ENCODE data around the gene ZDHHC21.

The ZDHHC21 gene

DNA sequence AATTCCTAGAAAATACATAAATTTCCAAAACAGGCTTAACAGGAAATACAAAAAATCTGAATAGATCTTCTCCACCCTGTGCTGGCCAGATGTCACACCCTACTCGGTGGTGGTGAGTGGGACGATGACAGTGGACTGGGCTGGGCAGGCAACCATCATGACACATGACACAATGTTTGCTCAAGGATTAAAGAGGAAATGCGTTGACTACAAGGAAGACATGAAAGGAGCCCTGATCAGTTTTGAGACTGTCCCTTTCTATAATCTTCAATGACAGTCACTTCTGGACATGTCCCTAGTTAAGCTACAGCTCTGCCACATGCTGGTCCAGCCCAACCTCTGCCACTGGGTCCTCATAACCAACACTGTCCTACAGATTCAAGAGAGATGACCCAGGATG, 99.8 kb downstream of the ZDHHC21 start:
- TF ChIP-seq, protein P1, sequence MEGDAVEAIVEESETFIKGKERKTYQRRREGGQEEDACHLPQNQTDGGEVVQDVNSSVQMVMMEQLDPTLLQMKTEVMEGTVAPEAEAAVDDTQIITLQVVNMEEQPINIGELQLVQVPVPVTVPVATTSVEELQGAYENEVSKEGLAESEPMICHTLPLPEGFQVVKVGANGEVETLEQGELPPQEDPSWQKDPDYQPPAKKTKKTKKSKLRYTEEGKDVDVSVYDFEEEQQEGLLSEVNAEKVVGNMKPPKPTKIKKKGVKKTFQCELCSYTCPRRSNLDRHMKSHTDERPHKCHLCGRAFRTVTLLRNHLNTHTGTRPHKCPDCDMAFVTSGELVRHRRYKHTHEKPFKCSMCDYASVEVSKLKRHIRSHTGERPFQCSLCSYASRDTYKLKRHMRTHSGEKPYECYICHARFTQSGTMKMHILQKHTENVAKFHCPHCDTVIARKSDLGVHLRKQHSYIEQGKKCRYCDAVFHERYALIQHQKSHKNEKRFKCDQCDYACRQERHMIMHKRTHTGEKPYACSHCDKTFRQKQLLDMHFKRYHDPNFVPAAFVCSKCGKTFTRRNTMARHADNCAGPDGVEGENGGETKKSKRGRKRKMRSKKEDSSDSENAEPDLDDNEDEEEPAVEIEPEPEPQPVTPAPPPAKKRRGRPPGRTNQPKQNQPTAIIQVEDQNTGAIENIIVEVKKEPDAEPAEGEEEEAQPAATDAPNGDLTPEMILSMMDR (IDR thresholded peaks at IDR 0.05; ENCODE audit: control extremely low read depth, extremely low read depth, low read depth, missing control alignments), result no peak
- CTCF ChIA-PET, result no interaction called here
- no peak for DNase-seq (ENCODE audit: extremely low spot score)
- POLR2A ChIA-PET, result no interaction called here

DNA sequence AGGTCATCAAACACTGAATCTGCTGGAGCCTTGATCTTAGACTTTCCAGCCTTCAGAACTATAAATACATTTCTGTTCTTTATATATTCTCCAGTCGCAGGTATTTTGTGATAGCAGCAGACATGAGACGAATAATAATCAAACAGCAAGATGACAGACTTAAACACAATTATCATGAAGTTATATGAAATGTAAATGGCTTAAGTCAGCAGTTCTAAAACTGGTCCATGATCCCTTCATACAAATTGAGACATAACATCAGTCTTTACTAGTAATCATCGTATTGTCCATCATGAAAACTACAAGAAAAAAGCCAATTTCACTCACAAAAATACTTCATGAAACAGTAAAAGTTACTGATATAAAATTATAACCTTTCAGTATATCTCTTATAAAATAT, 101.8 kb downstream of the ZDHHC21 start:
- DNase-seq (ENCODE audit: extremely low spot score), result no peak
- ChIA-PET CTCF (no interaction called here), POLR2A (no interaction called here)
- TF ChIP-seq, protein P1 (IDR thresholded peaks at IDR 0.05; ENCODE audit: control extremely low read depth, extremely low read depth, low read depth, missing control alignments), result no peak

DNA sequence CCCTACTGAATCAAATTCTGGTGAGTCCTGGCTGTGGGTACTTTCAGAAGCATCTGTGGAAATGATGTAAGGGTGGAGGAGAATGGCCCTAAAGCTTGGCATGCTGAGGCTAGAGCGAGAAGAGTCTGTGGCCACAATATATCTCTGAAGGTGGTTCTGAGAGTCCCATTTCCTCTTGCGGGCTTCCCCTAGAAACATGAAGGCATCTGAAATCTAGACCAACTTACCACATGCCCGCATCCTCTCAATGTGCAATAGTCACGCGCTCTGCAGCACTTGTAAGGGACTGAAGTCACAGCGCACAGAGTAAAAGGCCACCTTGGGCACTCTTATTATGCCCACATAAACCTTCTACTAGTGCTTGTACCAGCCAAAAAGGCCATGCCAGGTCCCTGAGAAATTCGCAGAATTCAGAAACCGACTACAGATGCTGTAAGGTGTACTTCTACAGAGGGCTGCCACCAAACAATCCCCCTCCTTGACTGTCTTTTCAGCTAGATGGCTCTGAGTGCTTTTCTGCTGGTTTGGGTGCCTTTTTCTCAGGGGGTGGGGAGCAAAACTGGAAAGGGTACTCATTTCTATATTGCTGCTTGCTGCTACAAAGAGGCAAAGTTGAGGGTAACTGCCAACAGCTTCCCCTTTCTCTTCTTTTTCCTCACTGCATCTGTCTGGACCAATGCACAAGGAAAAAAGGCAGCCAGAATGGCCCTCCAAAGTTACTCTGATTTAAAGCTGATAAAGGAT, 107.3 kb downstream of the ZDHHC21 start:
- TF ChIP-seq, protein P1 (IDR thresholded peaks at IDR 0.05; ENCODE audit: control extremely low read depth, extremely low read depth, low read depth, missing control alignments), result no peak
- ChIA-PET CTCF (interaction anchor here (1.5 to 2.6 kb wide), 2 partner anchors 20 to 184 kb away, joined by 6 to 9 read pairs; no protein-coding TSS in a partner anchor), POLR2A (no interaction called here)
- DNase-seq (ENCODE audit: extremely low spot score), result peak; percentile 56

DNA sequence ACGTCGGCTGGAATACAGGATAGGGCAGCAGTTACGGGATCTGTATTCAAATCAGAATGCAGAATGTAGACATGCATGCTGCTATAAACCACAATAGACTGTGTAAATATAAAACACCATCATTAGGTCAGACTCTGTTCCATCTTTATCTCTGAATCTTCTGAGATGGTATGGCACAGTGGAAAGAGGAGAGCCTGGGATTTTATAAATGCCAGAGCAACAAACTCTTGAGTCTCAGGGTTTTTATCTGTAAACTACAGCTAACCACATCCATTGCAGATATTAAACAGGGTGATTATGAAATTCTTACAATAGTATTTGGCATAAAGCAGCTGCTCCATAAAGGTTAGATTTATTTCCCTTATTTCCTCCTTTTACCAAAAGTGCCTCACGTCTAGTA, 108.7 kb downstream of the ZDHHC21 start:
- TF ChIP-seq, protein P1 (IDR thresholded peaks at IDR 0.05; ENCODE audit: control extremely low read depth, extremely low read depth, low read depth, missing control alignments), result no peak
- ChIA-PET POLR2A (no interaction called here), CTCF (interaction anchor here (1.5 kb wide), 1 partner anchor 19 kb away, joined by 6 read pairs; no protein-coding TSS in a partner anchor)
- no peak for DNase-seq (ENCODE audit: extremely low spot score)

DNA sequence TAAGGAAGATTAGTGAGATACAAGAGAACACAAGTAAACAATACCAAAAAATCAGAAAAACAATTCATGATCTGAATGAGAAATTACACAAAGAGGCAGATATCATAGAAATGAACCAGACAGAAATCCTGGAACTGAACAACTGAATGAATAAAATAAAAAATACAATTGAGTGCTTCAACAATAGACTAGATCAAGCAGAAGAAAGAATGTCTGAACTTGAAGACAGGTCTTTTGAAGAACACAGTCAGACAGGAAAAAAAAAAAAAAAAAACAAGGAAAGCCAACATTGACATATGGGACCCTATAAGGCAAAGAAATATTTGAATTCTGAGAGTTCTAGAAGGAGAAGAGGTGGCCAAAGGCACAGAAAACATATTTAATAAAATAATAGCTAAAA, 115.2 kb downstream of the ZDHHC21 start:
- ChIA-PET CTCF (no interaction called here), POLR2A (no interaction called here)
- no peak for DNase-seq (ENCODE audit: extremely low spot score)
- TF ChIP-seq, protein P1 (IDR thresholded peaks at IDR 0.05; ENCODE audit: control extremely low read depth, extremely low read depth, low read depth, missing control alignments), result no peak

DNA sequence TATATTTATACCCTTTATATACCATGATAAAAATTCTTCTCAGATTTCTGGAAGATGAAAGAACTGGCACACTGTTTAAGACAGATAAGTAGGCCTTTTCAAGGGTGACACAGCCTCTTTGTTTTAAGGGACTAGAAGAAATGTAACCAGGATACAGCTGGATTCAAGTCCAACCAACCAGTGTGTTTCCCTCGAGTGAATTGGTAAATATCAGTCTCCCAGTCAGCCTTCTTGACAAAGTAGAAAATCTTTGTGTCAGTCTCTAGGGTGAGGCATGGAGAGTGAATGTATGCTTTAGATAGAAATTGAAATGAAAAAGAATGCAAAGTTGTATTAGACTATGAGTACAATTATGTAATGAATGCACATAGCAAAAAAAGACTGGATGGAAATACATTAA, 119.1 kb downstream of the ZDHHC21 start:
- CTCF ChIA-PET, result interaction anchor here (1.1 kb wide), 1 partner anchor 10 kb away, joined by 4 read pairs; no protein-coding TSS in a partner anchor
- POLR2A ChIA-PET, result no interaction called here
- TF ChIP-seq, protein P1 (IDR thresholded peaks at IDR 0.05; ENCODE audit: control extremely low read depth, extremely low read depth, low read depth, missing control alignments), result no peak

More for the DNA sequence above, 119.1 kb downstream of the ZDHHC21 start:
- DNase-seq (ENCODE audit: extremely low spot score), result no peak

All from GM10248 (cell line).